Natural killer cell (primary cell): ENCODE measurements around the gene C2. TPM values are rescaled to one million over a fixed set of nuclear protein-coding genes. Genes with fewer than 3 reads are reported as not detected.

ENCODE experiments used
- ATAC-seq, 3 donors: fragments of 150-1000 bp in 2 of 3; fragments of 200-7000 bp in 1 of 3; cut with Tn5 transposase; 1 replicate in 1 of 3; 2 replicates in 2 of 3; pipeline ENCODE4 v1.10.0; 2021; ENCODE audit warnings: mild to moderate bottlenecking in 2 of 3, moderate library complexity in 2 of 3
- DNase-seq, 2 donors: peaks; one replicate each; pipeline versions ENCODE4 v3.0.0 to v3.0.0-alpha.2; 2013 to 2021; ENCODE audit warnings: mixed read lengths in 1 of 2
- H3K27ac ChIP-seq: one replicate; pipeline ENCODE4 v1.5.1; 2013; ENCODE audit warnings: mild to moderate bottlenecking, low read length
- H3K27me3 ChIP-seq: one replicate; pipeline ENCODE4 v1.6.1; 2013; ENCODE audit warnings: low read length; ENCODE audit not compliant: control insufficient read depth, insufficient read depth
- H3K36me3 ChIP-seq: one replicate; pipeline ENCODE4 v1.6.1; 2013; ENCODE audit warnings: low read length; ENCODE audit not compliant: control insufficient read depth, insufficient read depth
- H3K4me1 ChIP-seq: one replicate; pipeline ENCODE4 v1.6.1; 2013; ENCODE audit warnings: low read length; ENCODE audit not compliant: control insufficient read depth, insufficient read depth
- H3K4me3 ChIP-seq: one replicate; pipeline ENCODE4 v1.5.1; 2013; ENCODE audit warnings: low read length
- H3K9me3 ChIP-seq: one replicate; pipeline ENCODE4 v1.6.1; 2013; ENCODE audit warnings: low read length; ENCODE audit not compliant: control insufficient read depth, insufficient read depth
- H3K27ac Mint-ChIP-seq, 2 donors: one replicate each; pipeline ENCODE4 v1.8.0; 2022; ENCODE audit warnings: mild to moderate bottlenecking in 2 of 2, mixed read lengths in 2 of 2, moderate library complexity in 1 of 2
- H3K27me3 Mint-ChIP-seq, 2 donors: one replicate each; pipeline ENCODE4 v1.8.0; 2022; ENCODE audit warnings: low read depth in 2 of 2, mixed read lengths in 2 of 2
- H3K36me3 Mint-ChIP-seq: one replicate; pipeline ENCODE4 v1.8.0; 2022; ENCODE audit warnings: mixed read lengths
- H3K4me1 Mint-ChIP-seq, 2 donors: one replicate each; pipeline ENCODE4 v1.8.0; 2022; ENCODE audit warnings: mixed read lengths in 2 of 2
- H3K4me3 Mint-ChIP-seq: one replicate; pipeline ENCODE4 v1.8.0; 2022; ENCODE audit warnings: mild to moderate bottlenecking, moderate library complexity, mixed read lengths
- H3K9me3 Mint-ChIP-seq, 2 donors: one replicate each; pipeline ENCODE4 v1.8.0; 2022; ENCODE audit warnings: mixed read lengths in 2 of 2
- WGBS: methylation state at CpG from one replicate; pipeline ENCODE4 v1.1.7; 2013; ENCODE audit warnings: missing lambda C conversion rate; ENCODE audit not compliant: insufficient coverage; 5-methylcytosine and 5-hydroxymethylcytosine counted together
- intact Hi-C: fragments of 100-400 bp; cut with micrococcal nuclease; formaldehyde crosslinking; loops from one replicate; pipeline ENCODE4 v1.14.2; 2022
- total RNA-seq, 4 donors: library from RNA; stranded (reverse); fragments of 120-200 nt in 1 of 4; gene quantifications; one replicate each; pipeline versions ENCODE4 v1.2.3 to v1.2.4, GENCODE V29; 2013 to 2022
- TF ChIP-seq, protein P1 (sequence below): fragments of 200-600 bp; IDR thresholded peaks from one replicate; pipeline ENCODE4 v1.8.0; 2022; ENCODE audit warnings: antibody characterized with exemption

The C2 gene
- total RNA-seq, 3 donors from 2014 or later (not counting 1 experiment from before 2014, with no cell fraction given): 0.55 to 1.3 (median 1.0) TPM

- Mint-ChIP-seq H3K4me3 (peak within 1 kb of the TSS; percentile 97), H3K4me1 (peaks cover 28 to 52% of the 10 kb centered on the region in 2 donors), H3K36me3 (no peaks in the 10 kb centered on the region), H3K27ac (peak within 1 kb of the TSS; percentile 95), H3K27me3 (no peaks in the 10 kb centered on the region), H3K9me3 (no peaks in the 10 kb centered on the region)
- DNase-seq (peak; percentile 82 to 91), ATAC-seq (peak; percentile 59 to 83 (median 74))
- TF ChIP-seq, protein P1, sequence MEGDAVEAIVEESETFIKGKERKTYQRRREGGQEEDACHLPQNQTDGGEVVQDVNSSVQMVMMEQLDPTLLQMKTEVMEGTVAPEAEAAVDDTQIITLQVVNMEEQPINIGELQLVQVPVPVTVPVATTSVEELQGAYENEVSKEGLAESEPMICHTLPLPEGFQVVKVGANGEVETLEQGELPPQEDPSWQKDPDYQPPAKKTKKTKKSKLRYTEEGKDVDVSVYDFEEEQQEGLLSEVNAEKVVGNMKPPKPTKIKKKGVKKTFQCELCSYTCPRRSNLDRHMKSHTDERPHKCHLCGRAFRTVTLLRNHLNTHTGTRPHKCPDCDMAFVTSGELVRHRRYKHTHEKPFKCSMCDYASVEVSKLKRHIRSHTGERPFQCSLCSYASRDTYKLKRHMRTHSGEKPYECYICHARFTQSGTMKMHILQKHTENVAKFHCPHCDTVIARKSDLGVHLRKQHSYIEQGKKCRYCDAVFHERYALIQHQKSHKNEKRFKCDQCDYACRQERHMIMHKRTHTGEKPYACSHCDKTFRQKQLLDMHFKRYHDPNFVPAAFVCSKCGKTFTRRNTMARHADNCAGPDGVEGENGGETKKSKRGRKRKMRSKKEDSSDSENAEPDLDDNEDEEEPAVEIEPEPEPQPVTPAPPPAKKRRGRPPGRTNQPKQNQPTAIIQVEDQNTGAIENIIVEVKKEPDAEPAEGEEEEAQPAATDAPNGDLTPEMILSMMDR: no peak
- WGBS: under 1% methylated on average over 49 of the region's 49 CpGs
- no peaks in the 10 kb centered on the region for H3K9me3 ChIP-seq
- intact Hi-C loops: loop anchor here (1.0 to 5.0 kb wide), 2 partner anchors 34 to 60 kb away; partner anchors contain the start of genes NELFE and SKIC2
- H3K4me3 ChIP-seq: peak within 1 kb of the TSS; percentile 76
- peak within 1 kb of the TSS; percentile 81 for H3K27ac ChIP-seq
- peaks cover 52% of the 10 kb centered on the region for H3K4me1 ChIP-seq
- peaks cover 11% of the 10 kb centered on the region for H3K36me3 ChIP-seq
- H3K27me3 ChIP-seq: no peaks in the 10 kb centered on the region
These were observed 29.7 kb upstream of the C2 start, which contains the start of gene EHMT2 for GRCh38 chr6:31897612-31898382. Gene EHMT2 (minus strand): TSS chr6:31897698. CDS start chr6:31897677, 21 bp downstream.

GRCh38 chr6:31898383-31899011 lies 29.0 kb upstream of the C2 start:
- peak overlapping the region; percentile 95 for H3K27ac Mint-ChIP-seq
- peaks cover 33 to 50% of the 10 kb centered on the region in 2 donors for H3K4me1 Mint-ChIP-seq
- Histone ChIP-seq H3K27me3 (no peaks in the 10 kb centered on the region), H3K4me3 (peak overlapping the region; percentile 76), H3K36me3 (peaks cover 4% of the 10 kb centered on the region), H3K27ac (peak overlapping the region; percentile 64), H3K9me3 (no peaks in the 10 kb centered on the region), H3K4me1 (peaks cover 54% of the 10 kb centered on the region)
- H3K27me3 Mint-ChIP-seq: no peaks in the 10 kb centered on the region
- no peaks in the 10 kb centered on the region for H3K36me3 Mint-ChIP-seq
- TF ChIP-seq, protein P1: no peak
- DNase-seq (peak in 1 of 2 donors; percentile 76), ATAC-seq (peak in 2 of 3 donors; percentile 23 to 30)
- intact Hi-C loops: loop anchor here (5.0 kb wide), 1 partner anchor 59 kb away; the partner anchor contains the start of genes NELFE and SKIC2
- 19% methylated on average over 8 of the region's 8 CpGs for WGBS
- H3K4me3 Mint-ChIP-seq: peak overlapping the region; percentile 97
- no peaks in the 10 kb centered on the region for H3K9me3 Mint-ChIP-seq

DNA sequence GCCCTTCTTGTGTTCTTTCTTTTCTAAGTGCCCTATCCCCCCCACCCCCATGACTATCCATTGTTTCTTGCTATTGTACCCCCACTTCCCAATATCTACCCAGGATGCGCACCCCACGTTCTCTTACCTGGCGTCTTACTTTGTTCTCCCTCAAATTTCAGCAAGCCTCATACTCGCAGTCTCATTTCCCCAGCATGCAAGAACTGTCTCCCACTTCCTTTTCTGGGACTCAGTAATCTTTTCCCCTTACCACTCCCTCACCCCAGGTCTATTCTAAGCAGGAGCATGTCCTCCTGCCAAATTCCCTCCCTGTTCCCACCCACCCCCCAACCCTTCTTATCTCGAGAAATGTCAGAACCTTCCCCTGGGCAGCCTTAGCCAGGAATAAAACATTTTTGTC lies 28.3 kb upstream of the C2 start:
- intact Hi-C loops: loop anchor here (5.0 kb wide), 1 partner anchor 58 kb away; the partner anchor contains the start of genes NELFE and SKIC2

More for the DNA sequence above, 28.3 kb upstream of the C2 start:
- H3K36me3 ChIP-seq: peaks cover 4% of the 10 kb centered on the region
- H3K27me3 Mint-ChIP-seq: no peaks in the 10 kb centered on the region
- ATAC-seq: no peak
- H3K4me3 ChIP-seq: no peak overlapping the region
- no peak overlapping the region for H3K27ac ChIP-seq
- H3K4me1 ChIP-seq: peaks cover 54% of the 10 kb centered on the region
- no peaks in the 10 kb centered on the region for H3K36me3 Mint-ChIP-seq
- TF ChIP-seq, protein P1: no peak
- H3K27me3 ChIP-seq: no peaks in the 10 kb centered on the region
- peak overlapping the region in 1 of 2 donors; percentile 95 for H3K27ac Mint-ChIP-seq
- peaks cover 33 to 50% of the 10 kb centered on the region in 2 donors for H3K4me1 Mint-ChIP-seq
- no peaks in the 10 kb centered on the region for H3K9me3 ChIP-seq
- 67% methylated on average over 5 of the region's 5 CpGs for WGBS
- no peak for DNase-seq
- no peaks in the 10 kb centered on the region for H3K9me3 Mint-ChIP-seq
- peak overlapping the region; percentile 97 for H3K4me3 Mint-ChIP-seq
